Transverse colon (tissue), 4 donors: Measurements from ENCODE around the gene PECR. TPM values are rescaled to one million over a fixed set of nuclear protein-coding genes. Genes with fewer than 3 reads are reported as not detected.

Experiments used
- DNase-seq: peaks from one replicate; pipeline ENCODE4 v3.0.0-alpha.2; 2019
- H3K27ac ChIP-seq, 4 donors: fragments of 200-600 bp; sonication (generic); 2 replicates each; pipeline ENCODE4 v1.5.1; 2016 to 2018; ENCODE audit warnings: inconsistent platforms in 4 of 4
- H3K27me3 ChIP-seq: fragments of 200-600 bp; sonication (generic); 2 replicates; pipeline ENCODE4 v1.5.1; 2017; ENCODE audit warnings: inconsistent platforms
- H3K36me3 ChIP-seq, 4 donors: fragments of 200-600 bp; sonication (generic); 2 replicates each; pipeline ENCODE4 v1.5.1; 2017 to 2019; ENCODE audit warnings: inconsistent platforms in 4 of 4
- H3K4me1 ChIP-seq, 4 donors: fragments of 200-600 bp; sonication (generic); 2 replicates each; pipeline ENCODE4 v1.5.1; 2017 to 2020; ENCODE audit warnings: inconsistent platforms in 4 of 4
- H3K4me3 ChIP-seq, 4 donors: fragments of 200-600 bp; sonication (generic); 1 replicate in 1 of 4; 2 replicates in 3 of 4; pipeline versions ENCODE4 v1.5.1 to v1.6.1; 2017 to 2019; ENCODE audit warnings: inconsistent platforms in 4 of 4
- H3K9me3 ChIP-seq, 2 donors: fragments of 200-600 bp; sonication (generic); 2 replicates each; pipeline ENCODE4 v1.5.1; 2017 to 2019; ENCODE audit warnings: inconsistent platforms in 2 of 2
- EP300 ChIP-seq: sonication (generic); formaldehyde crosslinking; IDR thresholded peaks from one replicate; pipeline ENCODE4 v1.6.1; 2017; ENCODE audit warnings: antibody characterized with exemption, low read depth
- POLR2A ChIP-seq: fragments of 450-650 bp; IDR thresholded peaks from one replicate; pipeline ENCODE4 v1.6.1; 2016; ENCODE audit warnings: antibody characterized with exemption, mild to moderate bottlenecking, moderate library complexity
- POLR2AphosphoS5 ChIP-seq, 3 donors: sonication (generic); formaldehyde crosslinking; IDR thresholded peaks; one replicate each; pipeline ENCODE4 v1.6.1; 2016; ENCODE audit warnings: antibody characterized with exemption in 3 of 3
- WGBS, 2 donors: methylation state at CpG; one replicate each; pipeline ENCODE4 v1.1.5; 2018; ENCODE audit warnings: low coverage in 1 of 2; 5-methylcytosine and 5-hydroxymethylcytosine counted together
- in situ Hi-C, 4 donors: fragments of 200-750 bp; cut with MboI; loops; one replicate each; pipeline versions ENCODE4 v1.15.0 to v1.15.1; 2017; ENCODE audit warnings: low sequenced_read_pairs in 3 of 4, low pct_ligation_motif_present in 1 of 4, low pct_unique_long_range_greater_than_20kb in 1 of 4
- intact Hi-C: fragments of 100-400 bp; cut with DNase I; formaldehyde crosslinking; loops from one replicate; pipeline ENCODE4 v1.15.1; 2023; ENCODE audit warnings: low total_unique reads
- total RNA-seq, 4 donors: library from RNA; depleted of rRNA; stranded (reverse); fragments of >200 nt; gene quantifications; one replicate each; pipeline ENCODE4 v1.1.0, GENCODE V29; 2016
- TF ChIP-seq, protein P1 (sequence below), 5 experiments: fragments of 200-600 bp in 3 of 5; fragments of 450-650 bp in 2 of 5; sonication (generic) in 3 of 5; IDR thresholded peaks; 1 replicate in 2 of 5; 2 replicates in 3 of 5; pipeline ENCODE4 v1.5.1; 2016 to 2017; ENCODE audit warnings: antibody characterized with exemption in 5 of 5, inconsistent platforms in 3 of 5, mild to moderate bottlenecking in 2 of 5, moderate library complexity in 1 of 5

The PECR gene
- total RNA-seq, 4 donors from 2014 or later, result 10.3 to 137 (median 25.8) TPM

DNA sequence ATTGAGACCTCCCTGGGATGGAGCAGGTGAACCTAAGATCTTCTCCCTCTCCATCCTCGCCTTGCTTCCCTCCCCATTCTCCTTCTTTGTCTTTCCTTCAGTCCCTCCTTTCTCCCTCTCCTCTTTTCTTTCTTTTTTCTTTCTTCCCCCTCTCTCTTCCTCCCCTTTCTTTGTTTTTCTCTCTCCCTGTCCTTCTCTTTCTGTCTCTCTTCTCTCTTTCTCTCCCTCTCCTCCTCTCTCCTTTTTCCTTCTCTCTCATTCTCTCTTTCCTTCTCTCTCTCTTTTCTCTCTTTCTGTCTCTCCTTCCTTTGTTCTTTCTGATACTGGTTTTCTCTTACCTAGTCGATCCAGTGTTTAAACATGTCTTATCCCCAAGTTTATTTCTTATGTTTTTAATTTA lies 78.9 kb downstream of the PECR start:
- Histone ChIP-seq H3K27ac (no peak overlapping the region), H3K9me3 (no peaks in the 10 kb centered on the region), H3K4me1 (peaks cover 0 to 8% (median 4%) of the 10 kb centered on the region in 4 donors), H3K4me3 (no peak overlapping the region), H3K27me3 (no peaks in the 10 kb centered on the region), H3K36me3 (no peaks in the 10 kb centered on the region)
- in situ Hi-C loops (no loop called here), intact Hi-C loops (loop anchor here (5.0 kb wide), 1 partner anchor 210 kb away; no protein-coding TSS in a partner anchor)
- no peak for DNase-seq
- 45 to 86% methylated on average over 1 to 2 of the region's 2 CpGs for WGBS, 2 donors
- TF ChIP-seq EP300 (no peak), POLR2A (no peak), POLR2AphosphoS5 (IDR thresholded peaks at IDR 0.05) (no peak)
- TF ChIP-seq, protein P1, sequence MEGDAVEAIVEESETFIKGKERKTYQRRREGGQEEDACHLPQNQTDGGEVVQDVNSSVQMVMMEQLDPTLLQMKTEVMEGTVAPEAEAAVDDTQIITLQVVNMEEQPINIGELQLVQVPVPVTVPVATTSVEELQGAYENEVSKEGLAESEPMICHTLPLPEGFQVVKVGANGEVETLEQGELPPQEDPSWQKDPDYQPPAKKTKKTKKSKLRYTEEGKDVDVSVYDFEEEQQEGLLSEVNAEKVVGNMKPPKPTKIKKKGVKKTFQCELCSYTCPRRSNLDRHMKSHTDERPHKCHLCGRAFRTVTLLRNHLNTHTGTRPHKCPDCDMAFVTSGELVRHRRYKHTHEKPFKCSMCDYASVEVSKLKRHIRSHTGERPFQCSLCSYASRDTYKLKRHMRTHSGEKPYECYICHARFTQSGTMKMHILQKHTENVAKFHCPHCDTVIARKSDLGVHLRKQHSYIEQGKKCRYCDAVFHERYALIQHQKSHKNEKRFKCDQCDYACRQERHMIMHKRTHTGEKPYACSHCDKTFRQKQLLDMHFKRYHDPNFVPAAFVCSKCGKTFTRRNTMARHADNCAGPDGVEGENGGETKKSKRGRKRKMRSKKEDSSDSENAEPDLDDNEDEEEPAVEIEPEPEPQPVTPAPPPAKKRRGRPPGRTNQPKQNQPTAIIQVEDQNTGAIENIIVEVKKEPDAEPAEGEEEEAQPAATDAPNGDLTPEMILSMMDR (IDR thresholded peaks at IDR 0.05), result no peak

GRCh38 chr2:216002101-216002678 lies 79.4 kb downstream of the PECR start:
- no peak for TF ChIP-seq EP300
- no peak for TF ChIP-seq POLR2A
- TF ChIP-seq, protein P1 (IDR thresholded peaks at IDR 0.05), result no peak
- no peak for TF ChIP-seq POLR2AphosphoS5 (IDR thresholded peaks at IDR 0.05)
- intact Hi-C loops (loop anchor here (5.0 kb wide), 1 partner anchor 210 kb away; no protein-coding TSS in a partner anchor), in situ Hi-C loops (no loop called here)
- DNase-seq, result no peak
- Histone ChIP-seq H3K27me3 (no peaks in the 10 kb centered on the region), H3K4me1 (peaks cover 0 to 8% (median 4%) of the 10 kb centered on the region in 4 donors), H3K36me3 (no peaks in the 10 kb centered on the region), H3K9me3 (no peaks in the 10 kb centered on the region), H3K27ac (no peak overlapping the region), H3K4me3 (no peak overlapping the region)
- 46 to 80% methylated on average over 1 to 5 of the region's 5 CpGs for WGBS, 2 donors

GRCh38 chr2:216001216-216002100 lies 80.2 kb downstream of the PECR start:
- no peak overlapping the region for H3K4me3 ChIP-seq
- no peaks in the 10 kb centered on the region for H3K9me3 ChIP-seq
- H3K4me1 ChIP-seq, result peaks cover 0 to 8% (median 4%) of the 10 kb centered on the region in 4 donors
- intact Hi-C loops, result loop anchor here (5.0 kb wide), 1 partner anchor 209 kb away; no protein-coding TSS in a partner anchor
- H3K27ac ChIP-seq, result no peak overlapping the region
- 67 to 69% methylated on average over 4 to 9 of the region's 9 CpGs for WGBS, 2 donors
- TF ChIP-seq POLR2A, result no peak
- TF ChIP-seq EP300, result no peak
- TF ChIP-seq, protein P1 (IDR thresholded peaks at IDR 0.05), result no peak
- no peak for TF ChIP-seq POLR2AphosphoS5 (IDR thresholded peaks at IDR 0.05)
- no peak for DNase-seq
- no peaks in the 10 kb centered on the region for H3K36me3 ChIP-seq
- no peaks in the 10 kb centered on the region for H3K27me3 ChIP-seq
- in situ Hi-C loops, result no loop called here

- DNase-seq, result no peak
- 44% methylated on average over 2 of the region's 2 CpGs; no CpG with 5 or more reads in 1 of the 2 donors for WGBS, 2 donors
- in situ Hi-C loops (no loop called here), intact Hi-C loops (no loop called here)
- TF ChIP-seq, protein P1 (IDR thresholded peaks at IDR 0.05), result no peak
- TF ChIP-seq EP300 (no peak), POLR2AphosphoS5 (IDR thresholded peaks at IDR 0.05) (no peak), POLR2A (no peak)
- Histone ChIP-seq H3K4me3 (no peak overlapping the region), H3K27me3 (no peaks in the 10 kb centered on the region), H3K4me1 (peaks cover 0 to 8% (median 4%) of the 10 kb centered on the region in 4 donors), H3K36me3 (no peaks in the 10 kb centered on the region), H3K27ac (no peak overlapping the region), H3K9me3 (no peaks in the 10 kb centered on the region)
Measured at GRCh38 chr2:215998636-215999035, 83.0 kb downstream of the PECR start.
